T1000 (cell line): ENCODE measurements around the gene SLC25A45.
A peak's percentile ranks its signal among the peaks of the same experiment; 100 is the strongest.

Experiments
- DNase-seq: peaks from one replicate; lab custom pipeline; 2025; ENCODE audit warnings: mixed read lengths; lab: John Stamatoyannopoulos, UW

The SLC25A45 gene, protein sequence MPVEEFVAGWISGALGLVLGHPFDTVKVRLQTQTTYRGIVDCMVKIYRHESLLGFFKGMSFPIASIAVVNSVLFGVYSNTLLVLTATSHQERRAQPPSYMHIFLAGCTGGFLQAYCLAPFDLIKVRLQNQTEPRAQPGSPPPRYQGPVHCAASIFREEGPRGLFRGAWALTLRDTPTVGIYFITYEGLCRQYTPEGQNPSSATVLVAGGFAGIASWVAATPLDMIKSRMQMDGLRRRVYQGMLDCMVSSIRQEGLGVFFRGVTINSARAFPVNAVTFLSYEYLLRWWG

DNA sequence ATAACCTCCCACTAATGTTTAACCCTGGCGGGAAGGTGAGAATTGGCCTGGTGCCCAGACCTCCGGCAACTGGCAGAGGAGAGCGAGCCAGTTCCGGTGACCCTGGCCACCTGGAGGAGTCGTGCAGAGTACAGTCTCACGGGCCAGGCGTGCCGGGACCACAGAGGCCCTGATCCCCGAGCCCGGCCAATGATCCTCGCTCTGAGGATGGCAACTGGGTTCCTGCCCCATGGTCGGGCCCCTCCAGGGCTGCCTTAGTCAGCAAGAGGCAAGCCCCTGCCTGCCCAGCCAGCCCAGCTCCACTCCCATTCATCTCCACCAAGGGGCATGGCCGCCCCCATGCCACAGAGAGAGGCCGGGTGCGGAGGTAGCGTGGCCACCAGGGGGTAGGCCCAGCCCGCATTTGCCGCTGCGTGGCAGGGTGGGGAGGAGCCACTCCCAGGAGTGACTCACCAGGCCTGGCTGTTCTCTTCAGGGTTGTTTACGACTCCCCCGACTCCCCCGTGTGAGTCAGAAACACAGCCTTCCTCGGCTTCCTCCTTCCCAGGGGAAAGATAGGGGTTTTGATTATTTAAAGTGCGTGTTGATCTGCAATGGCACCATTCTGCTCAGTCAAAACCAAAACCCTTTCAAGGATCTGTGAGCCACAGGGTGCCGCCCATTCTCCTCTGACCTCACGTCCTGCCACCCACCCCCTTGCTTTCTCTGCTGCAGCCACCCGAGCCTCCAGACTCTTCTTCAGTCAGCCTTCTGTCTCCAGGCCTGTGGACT, at the start of gene SLC25A45:
Gene SLC25A45 (minus strand): TSS at position 614 of the 771 bp plus-strand sequence. CDS start 695 bp downstream, outside the sequence.
- peak; percentile 99 for DNase-seq

DNA sequence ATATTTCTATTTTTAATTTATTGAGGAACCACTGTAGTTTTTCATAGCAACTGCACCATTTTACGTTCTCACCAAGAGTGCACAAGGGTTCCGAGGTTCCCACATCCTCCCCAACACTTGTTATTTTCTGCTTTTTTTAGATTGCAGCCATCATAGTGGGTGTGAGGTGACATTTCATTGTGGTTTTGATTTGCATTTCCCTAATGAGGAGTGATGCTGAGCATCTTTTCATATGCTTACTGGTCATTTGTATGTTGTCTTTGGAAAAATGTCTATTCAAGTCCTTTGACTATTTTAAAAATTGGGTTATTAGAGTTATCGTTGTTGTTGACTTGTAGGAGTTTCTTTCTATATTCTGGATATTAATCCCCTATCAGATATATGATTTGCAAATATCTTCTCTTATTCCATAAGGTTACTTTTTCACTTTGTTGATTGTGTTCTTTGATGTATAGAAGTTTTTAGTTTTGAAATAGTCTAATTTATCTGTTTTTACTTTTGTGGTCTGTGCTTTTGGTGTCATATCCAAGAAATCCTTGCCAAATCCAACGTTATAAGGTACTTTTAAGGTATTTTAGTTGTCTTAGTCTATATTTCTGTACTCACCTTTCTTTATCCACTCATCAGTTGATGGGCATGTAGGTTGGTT, 49.1 kb upstream of the SLC25A45 start:
- DNase-seq, result no peak

DNA sequence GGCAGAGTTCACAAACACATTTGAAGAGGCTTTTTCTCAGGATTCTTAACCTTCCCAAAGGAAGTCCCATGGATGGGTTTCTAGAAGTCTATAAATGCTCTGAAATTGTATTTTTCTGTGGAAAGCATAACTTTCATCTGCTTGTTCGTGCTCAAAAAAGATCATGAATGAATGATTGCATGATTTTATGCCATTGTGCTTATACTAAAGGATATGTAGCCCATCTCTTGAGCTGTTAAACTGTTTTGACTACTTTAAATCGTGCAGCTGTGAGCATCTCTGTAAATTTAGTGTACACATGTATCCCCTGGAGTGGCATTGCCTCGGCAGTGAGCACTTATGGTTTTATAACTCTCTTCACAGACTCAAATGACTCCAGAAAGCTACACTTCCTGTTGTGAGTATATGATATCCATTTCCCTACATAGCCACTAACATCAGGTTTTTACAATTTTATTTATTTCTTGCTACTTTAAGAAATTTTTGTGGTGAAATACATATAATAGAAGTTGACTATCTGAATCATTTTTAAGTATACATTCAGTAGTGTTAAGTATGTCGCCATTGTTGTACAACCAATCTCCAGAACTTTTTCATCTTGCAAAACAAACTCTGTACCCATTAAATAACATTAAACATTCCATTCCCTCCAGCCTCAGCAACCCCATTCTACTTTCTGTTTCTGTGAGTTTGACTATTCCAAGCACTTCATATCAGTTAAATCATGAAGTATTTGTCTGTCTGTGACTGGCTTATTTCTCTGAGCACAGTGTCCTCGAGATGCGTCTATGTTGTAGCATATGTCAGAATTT, 48.2 kb upstream of the SLC25A45 start:
- DNase-seq, result no peak

DNA sequence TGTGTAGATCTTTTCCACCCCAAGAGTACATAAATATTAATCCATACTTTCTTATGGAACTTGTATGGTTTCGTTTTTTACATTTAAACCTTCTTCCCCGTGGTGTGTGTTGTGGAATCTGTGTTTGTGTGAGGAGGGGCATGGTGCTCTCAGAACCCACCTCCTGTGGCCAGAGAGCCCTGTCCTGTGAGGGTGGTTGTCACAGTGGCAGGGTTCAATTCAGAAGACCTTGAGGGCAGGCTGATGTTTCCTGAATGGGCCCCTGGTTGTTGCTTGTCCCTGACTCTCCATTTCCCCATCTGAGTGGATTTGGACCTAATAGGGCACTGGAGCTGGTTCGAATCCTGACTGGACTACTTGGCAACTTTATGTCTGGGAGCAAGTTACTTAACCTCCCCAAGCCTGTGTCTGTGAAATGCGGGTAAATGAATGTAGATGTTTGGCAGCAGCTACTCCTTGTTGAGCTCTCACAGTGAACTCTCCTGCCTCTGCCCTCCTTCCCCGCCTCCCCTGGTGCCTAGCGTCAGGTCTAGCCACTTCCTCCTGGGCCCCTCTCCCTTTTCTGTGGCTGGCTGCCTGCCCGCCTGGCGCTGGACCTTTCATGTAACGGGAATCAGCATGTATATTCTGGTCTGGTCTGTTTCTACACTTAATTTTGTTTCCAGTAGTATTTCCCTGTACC, 47.4 kb upstream of the SLC25A45 start:
- DNase-seq, result no peak

DNA sequence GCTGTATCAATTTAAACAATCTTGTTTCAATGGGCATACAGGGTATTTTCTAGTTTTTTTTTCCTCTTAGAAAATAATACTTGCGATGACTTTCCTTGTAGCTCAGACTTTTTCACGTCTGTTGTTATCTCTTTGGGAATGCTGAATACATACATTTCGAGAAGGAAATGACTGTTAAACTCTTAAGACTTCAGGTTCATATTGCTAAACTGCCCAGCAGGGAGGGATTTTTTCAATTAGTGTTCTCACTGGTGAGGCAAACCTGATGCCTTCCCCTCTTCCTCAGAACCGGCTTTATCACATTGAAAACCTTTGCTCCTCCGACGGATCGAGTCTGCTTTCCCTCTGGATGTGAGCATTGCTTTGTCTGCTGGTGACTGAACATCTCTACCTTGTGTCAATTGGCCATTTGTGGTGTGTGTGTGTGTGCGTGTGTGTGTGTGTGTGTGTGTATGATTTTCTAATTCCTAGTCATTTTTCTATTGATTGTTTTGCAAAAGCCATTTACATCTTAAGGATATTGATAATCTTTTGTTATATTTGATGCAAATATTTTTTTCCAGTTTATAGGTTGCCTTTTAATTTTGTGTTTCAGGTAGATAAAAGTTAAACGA, 46.7 kb upstream of the SLC25A45 start:
- DNase-seq, result no peak

DNA sequence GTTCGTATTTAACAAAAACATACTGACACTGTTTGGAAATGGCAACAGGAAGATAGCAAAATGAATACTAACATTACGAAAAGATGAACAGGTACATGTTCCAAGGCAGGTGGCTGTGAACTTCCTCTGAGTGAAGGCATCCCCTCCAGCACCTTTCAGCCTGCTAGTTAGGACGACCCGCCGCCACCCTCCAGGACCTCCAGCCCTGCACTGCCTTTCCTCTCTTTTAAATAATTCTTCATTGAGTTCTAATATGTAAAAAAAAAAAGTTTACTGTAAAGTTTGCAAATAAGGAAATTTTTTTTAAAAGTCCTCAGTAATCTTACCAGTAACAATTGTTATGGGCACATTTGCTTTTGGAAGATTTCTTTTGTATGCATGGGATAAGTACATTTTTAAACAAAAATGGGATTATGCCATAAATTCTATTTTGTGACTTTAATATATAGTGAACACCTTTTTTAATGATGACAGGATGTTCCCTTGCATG, 46.2 kb upstream of the SLC25A45 start:
- no peak for DNase-seq

DNA sequence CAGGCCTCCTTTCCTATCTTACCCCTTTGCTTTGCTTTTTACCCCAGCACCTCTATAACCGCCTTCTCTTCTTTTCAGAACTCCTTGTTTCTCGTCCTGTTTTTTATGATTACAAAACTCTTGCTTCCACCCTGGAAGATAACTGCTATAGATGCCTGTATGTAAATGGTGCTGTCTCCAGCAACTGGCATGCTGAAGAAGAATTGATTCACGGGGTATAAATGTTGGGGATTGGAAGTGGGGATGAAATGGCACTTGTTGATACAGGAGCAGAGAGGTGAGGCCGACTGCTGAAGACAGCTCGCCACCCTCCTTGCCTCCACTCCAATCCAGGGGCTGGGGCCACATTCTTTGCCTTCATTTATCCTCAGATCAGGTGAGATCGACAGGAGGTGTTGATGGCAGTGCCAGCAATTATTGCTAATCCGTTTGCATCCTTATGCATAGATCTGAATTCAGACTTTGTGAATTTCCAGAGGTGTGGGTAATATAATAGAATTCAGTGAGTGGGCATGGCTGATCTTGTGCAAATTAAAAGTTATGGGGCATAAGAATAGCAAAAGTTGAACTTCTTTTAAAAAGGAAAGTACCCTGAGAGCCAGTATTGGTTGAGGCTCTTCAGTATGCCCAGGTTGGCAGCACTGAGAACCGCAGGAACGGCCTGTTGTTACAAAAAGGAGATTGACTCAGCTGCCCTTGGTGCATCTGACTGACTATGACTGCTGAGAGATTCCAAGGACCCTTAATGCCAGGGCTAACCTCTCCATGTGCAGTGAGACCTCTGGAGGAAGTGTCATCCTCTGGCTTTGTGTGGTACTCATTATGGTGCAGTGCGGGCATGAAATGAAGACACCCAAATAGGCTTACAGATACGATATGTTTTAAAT, 45.5 kb upstream of the SLC25A45 start:
- no peak for DNase-seq

DNA sequence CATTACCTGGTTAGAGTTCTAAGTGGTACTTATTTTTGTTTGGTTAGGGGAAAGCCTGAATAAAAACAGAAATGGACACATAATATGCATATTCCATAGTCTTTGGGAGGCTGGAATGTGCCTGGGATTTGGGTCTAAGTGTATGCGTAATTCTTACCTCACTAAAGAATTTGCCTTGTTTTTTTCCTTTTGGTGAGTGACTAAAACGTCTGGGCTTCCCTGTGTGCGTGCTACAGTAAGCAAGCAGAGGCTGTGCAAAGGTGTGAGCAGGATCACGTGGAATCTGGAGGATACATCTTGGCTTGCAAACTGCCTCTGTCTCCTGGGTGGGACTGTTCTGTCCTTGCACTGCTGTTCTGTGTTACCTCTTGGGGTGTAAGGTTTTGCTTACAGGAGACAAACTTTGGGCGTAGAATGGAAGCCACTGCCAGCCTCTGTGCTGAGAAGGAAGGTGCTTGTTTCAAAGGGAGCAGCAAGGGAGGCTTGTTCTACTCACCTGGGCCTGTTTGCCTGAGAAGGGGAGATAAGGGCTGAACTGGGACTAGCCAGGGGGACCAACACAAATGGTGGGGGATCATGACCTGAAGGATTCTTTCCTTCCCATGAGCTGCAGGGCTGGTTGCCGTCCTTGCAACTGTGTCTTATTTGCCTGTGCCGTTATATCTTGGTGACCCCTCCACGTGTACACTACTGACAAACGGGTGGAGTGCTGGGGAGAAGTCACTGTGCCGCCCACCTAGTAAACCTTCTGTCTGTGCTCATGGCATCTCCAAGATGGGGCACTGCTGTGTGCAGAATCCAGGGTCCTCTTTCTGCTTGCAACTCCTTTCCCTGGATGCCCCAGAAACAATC, 44.6 kb upstream of the SLC25A45 start:
- no peak for DNase-seq

DNA sequence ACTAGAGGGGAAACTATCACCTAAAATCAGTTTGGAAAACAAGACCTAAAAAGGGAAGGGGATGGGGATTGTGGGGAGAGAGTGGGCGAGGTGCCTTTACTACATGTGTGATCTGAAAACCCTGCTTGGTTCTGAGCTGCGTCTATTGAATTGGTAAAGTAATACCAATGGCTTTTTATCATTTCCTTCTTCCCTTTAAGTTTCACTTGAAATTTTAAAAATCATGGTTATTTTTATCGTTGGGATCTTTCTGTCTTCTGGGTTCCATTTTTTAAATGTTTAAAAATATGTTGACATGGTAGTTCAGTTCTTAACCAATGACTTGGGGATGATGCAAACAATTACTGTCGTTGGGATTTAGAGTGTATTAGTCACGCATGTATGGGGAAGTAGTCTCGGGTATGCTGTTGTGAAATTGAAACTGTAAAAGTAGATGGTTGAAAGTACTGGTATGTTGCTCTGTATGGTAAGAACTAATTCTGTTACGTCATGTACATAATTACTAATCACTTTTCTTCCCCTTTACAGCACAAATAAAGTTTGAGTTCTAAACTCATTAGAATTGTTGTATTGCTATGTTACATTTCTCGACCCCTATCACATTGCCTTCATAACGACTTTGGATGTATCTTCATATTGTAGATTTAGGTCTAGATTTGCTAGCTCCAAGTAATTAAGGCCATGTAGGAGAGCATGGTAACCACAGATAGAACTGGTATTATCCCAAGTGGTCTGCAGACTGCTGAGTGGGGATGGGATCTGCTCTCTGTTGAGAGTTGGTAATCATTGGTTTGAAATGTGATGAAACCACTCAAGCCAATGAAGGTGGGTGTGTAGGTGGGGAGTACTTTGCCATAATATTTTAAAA, 43.8 kb upstream of the SLC25A45 start:
- DNase-seq, result no peak

DNA sequence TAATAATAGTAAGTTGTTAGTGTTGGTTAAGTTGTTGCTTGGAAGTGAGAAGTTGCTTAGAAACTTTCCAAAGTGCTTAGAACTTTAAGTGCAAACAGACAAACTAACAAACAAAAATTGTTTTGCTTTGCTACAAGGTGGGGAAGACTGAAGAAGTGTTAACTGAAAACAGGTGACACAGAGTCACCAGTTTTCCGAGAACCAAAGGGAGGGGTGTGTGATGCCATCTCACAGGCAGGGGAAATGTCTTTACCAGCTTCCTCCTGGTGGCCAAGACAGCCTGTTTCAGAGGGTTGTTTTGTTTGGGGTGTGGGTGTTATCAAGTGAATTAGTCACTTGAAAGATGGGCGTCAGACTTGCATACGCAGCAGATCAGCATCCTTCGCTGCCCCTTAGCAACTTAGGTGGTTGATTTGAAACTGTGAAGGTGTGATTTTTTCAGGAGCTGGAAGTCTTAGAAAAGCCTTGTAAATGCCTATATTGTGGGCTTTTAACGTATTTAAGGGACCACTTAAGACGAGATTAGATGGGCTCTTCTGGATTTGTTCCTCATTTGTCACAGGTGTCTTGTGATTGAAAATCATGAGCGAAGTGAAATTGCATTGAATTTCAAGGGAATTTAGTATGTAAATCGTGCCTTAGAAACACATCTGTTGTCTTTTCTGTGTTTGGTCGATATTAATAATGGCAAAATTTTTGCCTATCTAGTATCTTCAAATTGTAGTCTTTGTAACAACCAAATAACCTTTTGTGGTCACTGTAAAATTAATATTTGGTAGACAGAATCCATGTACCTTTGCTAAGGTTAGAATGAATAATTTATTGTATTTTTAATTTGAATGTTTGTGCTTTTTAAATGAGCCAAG, 42.9 kb upstream of the SLC25A45 start:
- no peak for DNase-seq

DNA sequence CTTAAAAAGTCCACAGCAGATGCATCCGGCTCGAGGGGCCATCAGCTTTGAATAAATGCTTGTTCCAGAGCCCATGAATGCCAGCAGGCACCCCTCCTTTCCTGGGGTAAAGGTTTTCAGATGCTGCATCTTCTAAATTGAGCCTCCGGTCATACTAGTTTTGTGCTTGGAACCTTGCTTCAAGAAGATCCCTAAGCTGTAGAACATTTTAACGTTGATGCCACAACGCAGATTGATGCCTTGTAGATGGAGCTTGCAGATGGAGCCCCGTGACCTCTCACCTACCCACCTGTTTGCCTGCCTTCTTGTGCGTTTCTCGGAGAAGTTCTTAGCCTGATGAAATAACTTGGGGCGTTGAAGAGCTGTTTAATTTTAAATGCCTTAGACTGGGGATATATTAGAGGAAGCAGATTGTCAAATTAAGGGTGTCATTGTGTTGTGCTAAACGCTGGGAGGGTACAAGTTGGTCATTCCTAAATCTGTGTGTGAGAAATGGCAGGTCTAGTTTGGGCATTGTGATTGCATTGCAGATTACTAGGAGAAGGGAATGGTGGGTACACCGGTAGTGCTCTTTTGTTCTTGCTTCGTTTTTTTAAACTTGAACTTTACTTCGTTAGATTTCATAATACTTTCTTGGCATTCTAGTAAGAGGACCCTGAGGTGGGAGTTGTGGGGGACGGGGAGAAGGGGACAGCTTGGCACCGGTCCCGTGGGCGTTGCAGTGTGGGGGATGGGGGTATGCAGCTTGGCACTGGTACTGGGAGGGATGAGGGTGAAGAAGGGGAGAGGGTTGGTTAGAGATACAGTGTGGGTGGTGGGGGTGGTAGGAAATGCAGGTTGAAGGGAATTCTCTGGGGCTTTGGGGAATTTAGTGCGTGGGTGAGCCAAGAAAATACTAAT, 42.0 kb upstream of the SLC25A45 start:
- DNase-seq, result no peak

DNA sequence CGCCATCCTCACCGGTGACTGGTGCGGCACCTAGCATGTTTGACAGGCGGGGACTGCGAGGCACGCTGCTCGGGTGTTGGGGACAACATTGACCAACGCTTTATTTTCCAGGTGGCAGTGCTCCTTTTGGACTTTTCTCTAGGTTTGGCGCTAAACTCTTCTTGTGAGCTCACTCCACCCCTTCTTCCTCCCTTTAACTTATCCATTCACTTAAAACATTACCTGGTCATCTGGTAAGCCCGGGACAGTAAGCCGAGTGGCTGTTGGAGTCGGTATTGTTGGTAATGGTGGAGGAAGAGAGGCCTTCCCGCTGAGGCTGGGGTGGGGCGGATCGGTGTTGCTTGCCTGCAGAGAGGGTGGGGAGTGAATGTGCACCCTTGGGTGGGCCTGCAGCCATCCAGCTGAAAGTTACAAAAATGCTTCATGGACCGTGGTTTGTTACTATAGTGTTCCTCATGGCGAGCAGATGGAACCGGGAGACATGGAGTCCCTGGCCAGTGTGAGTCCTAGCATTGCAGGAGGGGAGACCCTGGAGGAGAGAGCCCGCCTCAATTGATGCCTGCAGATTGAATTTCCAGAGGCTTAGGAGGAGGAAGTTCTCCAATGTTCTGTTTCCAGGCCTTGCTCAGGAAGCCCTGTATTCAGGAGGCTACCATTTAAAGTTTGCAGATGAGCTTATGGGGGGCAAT, 41.2 kb upstream of the SLC25A45 start:
- no peak for DNase-seq

DNA sequence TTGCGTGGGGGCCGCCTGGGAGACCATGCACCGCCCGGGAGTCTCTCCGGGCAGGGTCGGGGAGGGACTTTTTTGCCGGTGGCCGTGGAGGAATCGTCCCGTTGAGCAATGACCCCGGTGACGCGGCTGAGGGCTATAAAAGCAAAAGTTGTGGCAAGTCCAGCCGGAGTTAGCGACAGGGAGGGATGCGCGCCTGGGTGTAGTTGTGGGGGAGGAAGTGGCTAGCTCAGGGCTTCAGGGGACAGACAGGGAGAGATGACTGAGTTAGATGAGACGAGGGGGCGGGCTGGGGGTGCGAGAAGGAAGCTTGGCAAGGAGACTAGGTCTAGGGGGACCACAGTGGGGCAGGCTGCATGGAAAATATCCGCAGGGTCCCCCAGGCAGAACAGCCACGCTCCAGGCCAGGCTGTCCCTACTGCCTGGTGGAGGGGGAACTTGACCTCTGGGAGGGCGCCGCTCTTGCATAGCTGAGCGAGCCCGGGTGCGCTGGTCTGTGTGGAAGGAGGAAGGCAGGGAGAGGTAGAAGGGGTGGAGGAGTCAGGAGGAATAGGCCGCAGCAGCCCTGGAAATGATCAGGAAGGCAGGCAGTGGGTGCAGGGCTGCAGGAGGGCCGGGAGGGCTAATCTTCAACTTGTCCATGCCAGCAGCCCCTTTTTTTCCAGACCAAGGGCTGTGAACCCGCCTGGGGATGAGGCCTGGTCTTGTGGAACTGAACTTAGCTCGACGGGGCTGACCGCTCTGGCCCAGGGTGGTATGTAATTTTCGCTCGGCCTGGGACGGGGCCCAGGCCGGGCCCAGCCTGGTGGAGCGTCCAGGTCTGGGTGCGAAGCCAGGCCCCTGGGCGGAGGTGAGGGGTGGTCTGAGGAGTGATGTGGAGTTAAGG, 40.4 kb upstream of the SLC25A45 start, which contains the start of gene NEAT1:
Gene NEAT1 (plus strand): TSS at position 166 of the 883 bp plus-strand sequence.
- peak; percentile 96 for DNase-seq
